GM19043 (cell line): Measurements from ENCODE around the gene CXorf58.
"Not testable (repeated sequence)": the region's sequence is repeated elsewhere in the genome, so short reads cannot be mapped to it uniquely, and the experiment has no call there.

Source experiments
- ATAC-seq: cut with Tn5 transposase; IDR thresholded peaks from one replicate; pipeline ENCODE4 v1.9.1; 2021; ENCODE audit warnings: low read depth; ENCODE audit not compliant: unreplicated experiment

The CXorf58 gene

GRCh38 chrX:23907498-23908218 is at the start of gene CXorf58, which contains the start of gene APOO:
CXorf58 (plus strand) TSS chrX:23908006; CDS start chrX:23910303, 2,297 bp downstream.
APOO (minus strand) TSS chrX:23907938; CDS start chrX:23907702, 236 bp downstream.
- ATAC-seq: peak; percentile 90

- not testable (repeated sequence) for ATAC-seq
Observed at GRCh38 chrX:23859238-23859637, 48.6 kb upstream of the CXorf58 start.

GRCh38 chrX:23861215-23861896 is 46.5 kb upstream of the CXorf58 start:
- no peak for ATAC-seq

GRCh38 chrX:23861952-23862351 is 45.9 kb upstream of the CXorf58 start:
- ATAC-seq: not testable (repeated sequence)

- ATAC-seq: no peak
Observed at GRCh38 chrX:23864742-23865326, 43.0 kb upstream of the CXorf58 start.

- ATAC-seq: no peak
Observed at GRCh38 chrX:23870041-23870440, 37.8 kb upstream of the CXorf58 start.

GRCh38 chrX:23871905-23872546 is 35.8 kb upstream of the CXorf58 start:
- ATAC-seq: no peak

GRCh38 chrX:23879380-23880090 is 28.3 kb upstream of the CXorf58 start:
- ATAC-seq: no peak

GRCh38 chrX:23883737-23884354 is 24.0 kb upstream of the CXorf58 start:
- ATAC-seq: no peak

GRCh38 chrX:23884427-23885024 is 23.3 kb upstream of the CXorf58 start:
- ATAC-seq: no peak

GRCh38 chrX:23885803-23886202 is 22.0 kb upstream of the CXorf58 start:
- ATAC-seq: no peak

- ATAC-seq: no peak
Observed at GRCh38 chrX:23887451-23887850, 20.4 kb upstream of the CXorf58 start.

GRCh38 chrX:23887918-23888317 is 19.9 kb upstream of the CXorf58 start:
- ATAC-seq: no peak

- ATAC-seq: no peak
Observed at GRCh38 chrX:23888887-23889501, 18.8 kb upstream of the CXorf58 start.

GRCh38 chrX:23890933-23891332 is 16.9 kb upstream of the CXorf58 start:
- no peak for ATAC-seq

GRCh38 chrX:23894993-23895392 is 12.8 kb upstream of the CXorf58 start:
- not testable (repeated sequence) for ATAC-seq

- ATAC-seq: not testable (repeated sequence)
Observed at GRCh38 chrX:23896539-23896938, 11.3 kb upstream of the CXorf58 start.

- no peak for ATAC-seq
Observed at GRCh38 chrX:23896981-23897380, 10.8 kb upstream of the CXorf58 start.

GRCh38 chrX:23898412-23898959 is 9.3 kb upstream of the CXorf58 start:
- ATAC-seq: no peak
